ENCODE results near the gene PCDH12.

Gene PCDH12

GRCh38 chr5:141966275-141966962 lies 8.4 kb upstream of the PCDH12 start:
- no peak for DNase-seq

GRCh38 chr5:141965071-141965470 lies 7.1 kb upstream of the PCDH12 start:
- DNase-seq, result no peak

GRCh38 chr5:141963701-141964100 lies 5.7 kb upstream of the PCDH12 start:
- DNase-seq, result no peak

GRCh38 chr5:141961466-141961865 lies 3.5 kb upstream of the PCDH12 start:
- no peak for DNase-seq

- DNase-seq, result peak; percentile 95
Observed at GRCh38 chr5:141960449-141961323, 2.7 kb upstream of the PCDH12 start.

- DNase-seq, result no peak
Observed at GRCh38 chr5:141960018-141960417, 2.0 kb upstream of the PCDH12 start.

- DNase-seq, result no peak
Observed at GRCh38 chr5:141958546-141959172, 657 bp upstream of the PCDH12 start.

- DNase-seq, result no peak
Observed at GRCh38 chr5:141957367-141957996, 520 bp downstream of the PCDH12 start.

- no peak for DNase-seq
Observed at GRCh38 chr5:141954194-141954593, 3.8 kb downstream of the PCDH12 start.

- no peak for DNase-seq
Observed at GRCh38 chr5:141952020-141952419, 6.0 kb downstream of the PCDH12 start.

- DNase-seq, result no peak
Observed at GRCh38 chr5:141951332-141951781, 6.6 kb downstream of the PCDH12 start.

GRCh38 chr5:141950207-141951005 lies 7.6 kb downstream of the PCDH12 start:
- no peak for DNase-seq

- no peak for DNase-seq
Observed at GRCh38 chr5:141949511-141949910, 8.5 kb downstream of the PCDH12 start.

- DNase-seq, result no peak
Observed at GRCh38 chr5:141948812-141949211, 9.2 kb downstream of the PCDH12 start.

- DNase-seq, result no peak
Observed at GRCh38 chr5:141947316-141947715, 10.7 kb downstream of the PCDH12 start.

- no peak for DNase-seq
Observed at GRCh38 chr5:141945511-141946051, 12.4 kb downstream of the PCDH12 start.

- no peak for DNase-seq
Observed at GRCh38 chr5:141944076-141944475, 13.9 kb downstream of the PCDH12 start.

GRCh38 chr5:141942185-141942857 lies 15.7 kb downstream of the PCDH12 start:
- DNase-seq, result no peak

GRCh38 chr5:141941779-141942178 lies 16.2 kb downstream of the PCDH12 start:
- DNase-seq, result no peak

GRCh38 chr5:141941307-141941706 lies 16.7 kb downstream of the PCDH12 start:
- no peak for DNase-seq

GRCh38 chr5:141940695-141941271 lies 17.2 kb downstream of the PCDH12 start:
- DNase-seq, result no peak
